Neural progenitor cell (in vitro differentiated cells): Measurements from ENCODE around the gene ASXL2.

Source experiments
- EZH2 ChIP-seq: fragments of 200-600 bp; sonication (generic); IDR thresholded peaks from 2 replicates; pipeline ENCODE4 v1.6.1; 2017; ENCODE audit warnings: antibody characterized with exemption, mild to moderate bottlenecking, moderate library complexity
- TF ChIP-seq, protein P1 (sequence below): fragments of 200-600 bp; sonication (generic); IDR thresholded peaks from 2 replicates; pipeline ENCODE4 v1.5.1; 2017; ENCODE audit warnings: antibody characterized with exemption, mild to moderate bottlenecking

DNA sequence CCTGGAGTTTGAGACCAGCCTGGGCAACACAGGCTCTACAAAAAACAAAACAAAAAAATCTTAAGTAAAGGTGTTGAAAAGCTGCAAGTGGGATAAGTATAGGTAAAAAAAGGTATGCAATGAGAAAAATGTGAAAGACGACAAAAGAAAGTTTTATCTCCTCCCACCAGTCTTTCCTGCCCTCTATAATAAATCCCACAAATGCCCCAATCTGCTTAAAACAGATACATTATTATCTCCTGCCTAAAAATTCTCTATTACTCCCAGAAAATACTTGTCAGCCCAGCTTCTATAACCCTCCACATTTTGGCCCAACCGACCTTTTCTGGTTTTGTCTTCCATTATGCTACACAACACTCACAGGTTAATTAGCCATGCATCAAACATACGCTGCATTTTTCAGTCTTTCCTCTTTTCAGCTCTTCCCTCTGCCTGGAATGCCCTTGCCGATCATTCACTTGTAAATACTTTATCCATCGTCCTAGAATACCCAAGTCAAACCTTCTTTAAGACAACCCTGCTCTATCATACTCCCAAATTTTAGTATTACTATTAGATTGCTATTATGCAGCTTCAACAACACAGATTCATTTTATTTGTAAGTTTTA is 10.8 kb downstream of the ASXL2 start:
- TF ChIP-seq, protein P1, sequence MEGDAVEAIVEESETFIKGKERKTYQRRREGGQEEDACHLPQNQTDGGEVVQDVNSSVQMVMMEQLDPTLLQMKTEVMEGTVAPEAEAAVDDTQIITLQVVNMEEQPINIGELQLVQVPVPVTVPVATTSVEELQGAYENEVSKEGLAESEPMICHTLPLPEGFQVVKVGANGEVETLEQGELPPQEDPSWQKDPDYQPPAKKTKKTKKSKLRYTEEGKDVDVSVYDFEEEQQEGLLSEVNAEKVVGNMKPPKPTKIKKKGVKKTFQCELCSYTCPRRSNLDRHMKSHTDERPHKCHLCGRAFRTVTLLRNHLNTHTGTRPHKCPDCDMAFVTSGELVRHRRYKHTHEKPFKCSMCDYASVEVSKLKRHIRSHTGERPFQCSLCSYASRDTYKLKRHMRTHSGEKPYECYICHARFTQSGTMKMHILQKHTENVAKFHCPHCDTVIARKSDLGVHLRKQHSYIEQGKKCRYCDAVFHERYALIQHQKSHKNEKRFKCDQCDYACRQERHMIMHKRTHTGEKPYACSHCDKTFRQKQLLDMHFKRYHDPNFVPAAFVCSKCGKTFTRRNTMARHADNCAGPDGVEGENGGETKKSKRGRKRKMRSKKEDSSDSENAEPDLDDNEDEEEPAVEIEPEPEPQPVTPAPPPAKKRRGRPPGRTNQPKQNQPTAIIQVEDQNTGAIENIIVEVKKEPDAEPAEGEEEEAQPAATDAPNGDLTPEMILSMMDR: no peak
- no peak for TF ChIP-seq EZH2
